SKM-1 (cell line): ENCODE measurements around the gene COL27A1.
A peak's percentile ranks its signal among the peaks of the same experiment; 100 is the strongest.
"Not testable (repeated sequence)": the region's sequence is repeated elsewhere in the genome, so short reads cannot be mapped to it uniquely, and the experiment has no call there.

ENCODE experiments used
- DNase-seq: peaks from one replicate; lab custom pipeline; 2025; ENCODE audit not compliant: unreplicated experiment; lab: John Stamatoyannopoulos, UW

Gene COL27A1

DNA sequence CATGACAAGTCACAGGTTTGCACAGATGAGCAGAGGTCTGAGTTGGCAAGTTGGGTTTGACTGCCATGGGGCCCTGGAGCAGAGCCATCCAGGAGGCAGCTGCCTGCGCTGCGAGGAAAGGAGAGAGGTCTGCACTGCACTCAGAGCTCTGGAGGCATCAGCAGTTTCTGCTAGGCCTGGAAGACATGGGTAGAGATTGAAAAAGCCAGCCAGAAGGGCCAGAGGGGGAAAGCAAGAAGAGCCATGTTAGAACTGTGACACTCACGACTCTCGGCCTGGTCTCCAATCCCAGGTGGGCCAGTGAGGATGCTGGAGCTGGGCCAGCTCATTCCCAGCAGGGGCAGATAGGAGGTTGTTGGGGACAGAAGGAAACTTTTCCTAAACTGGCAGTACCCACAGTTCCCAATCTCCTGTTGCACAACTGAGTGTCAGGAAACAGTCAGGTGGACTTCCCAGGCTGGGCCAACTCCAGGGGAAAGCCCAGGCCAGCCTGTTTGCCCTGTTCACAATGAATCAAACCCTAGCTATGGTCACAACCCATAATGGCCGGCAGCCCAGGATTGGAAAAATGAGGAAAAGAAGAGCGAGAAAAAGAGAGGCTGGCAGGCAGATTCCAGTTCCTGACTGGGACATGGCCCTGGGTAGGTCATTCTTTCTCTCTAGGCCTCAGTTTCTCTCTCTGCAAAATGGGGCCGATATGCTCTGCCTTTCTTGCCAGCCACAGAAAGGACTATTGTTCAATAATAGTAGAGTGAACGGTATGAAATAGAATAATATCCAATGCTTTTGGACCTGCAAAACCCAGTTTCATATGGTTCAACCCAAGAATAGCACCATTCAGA is 159.8 kb downstream of the COL27A1 start:
- DNase-seq: no peak

DNA sequence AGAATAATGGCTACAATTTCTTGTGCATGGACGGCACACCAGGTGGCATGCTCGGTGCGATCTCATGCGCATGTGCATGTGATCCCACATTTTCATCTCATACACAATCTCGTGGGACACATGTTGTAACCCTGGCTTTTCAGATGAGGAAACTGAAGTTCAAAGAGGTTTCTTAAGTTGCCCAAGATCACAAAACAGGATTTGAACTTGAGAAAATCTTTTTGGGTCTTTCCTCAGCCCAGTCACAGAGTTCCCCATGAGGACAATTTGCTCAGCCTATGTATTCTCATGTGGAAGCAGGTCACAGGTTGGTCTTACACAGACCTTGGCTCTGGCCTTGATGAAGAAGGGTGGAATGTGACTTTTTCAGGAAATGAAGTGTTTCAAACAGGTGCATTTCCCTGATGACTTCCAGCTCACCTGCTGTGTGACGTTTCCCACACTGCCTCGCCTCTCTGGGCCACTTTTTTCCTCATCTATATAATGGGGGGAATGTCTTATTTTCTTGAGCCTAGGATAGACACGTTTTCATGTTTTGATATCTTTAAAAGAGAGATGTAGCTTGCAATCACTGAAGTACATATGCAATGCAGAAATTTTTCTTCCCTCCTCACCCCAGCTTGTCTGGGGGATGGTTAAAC is 160.5 kb downstream of the COL27A1 start:
- DNase-seq: peak; percentile 5

DNA sequence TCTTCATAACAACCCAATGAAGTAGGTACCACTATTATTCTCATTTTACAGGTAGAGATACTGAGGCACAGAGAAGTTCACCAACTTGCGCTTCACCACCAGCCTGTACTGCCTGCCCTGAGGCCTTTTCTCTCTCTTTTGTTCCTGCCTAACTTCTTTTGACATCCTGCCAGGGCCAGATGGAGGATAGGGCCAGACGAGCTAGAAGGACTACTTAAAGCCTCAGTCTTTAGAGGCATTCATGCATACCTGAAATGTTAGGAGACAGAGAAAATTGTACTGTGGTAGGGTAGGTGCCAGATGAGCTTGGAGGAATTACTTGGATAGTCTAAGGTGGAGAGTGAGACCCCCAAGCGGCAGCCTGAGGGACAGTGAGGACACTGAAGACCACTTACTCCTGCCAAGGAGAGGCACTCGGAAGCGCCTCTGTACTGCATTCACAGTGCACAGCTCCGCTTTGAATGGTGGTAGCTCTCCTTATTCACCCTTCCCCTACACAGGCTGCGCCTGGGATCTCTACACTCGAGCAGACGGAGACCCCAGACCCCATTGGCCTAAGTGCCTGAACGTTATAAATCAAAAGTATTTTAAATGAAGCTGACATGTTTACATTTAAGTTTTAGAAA is 161.4 kb downstream of the COL27A1 start:
- DNase-seq: no peak

DNA sequence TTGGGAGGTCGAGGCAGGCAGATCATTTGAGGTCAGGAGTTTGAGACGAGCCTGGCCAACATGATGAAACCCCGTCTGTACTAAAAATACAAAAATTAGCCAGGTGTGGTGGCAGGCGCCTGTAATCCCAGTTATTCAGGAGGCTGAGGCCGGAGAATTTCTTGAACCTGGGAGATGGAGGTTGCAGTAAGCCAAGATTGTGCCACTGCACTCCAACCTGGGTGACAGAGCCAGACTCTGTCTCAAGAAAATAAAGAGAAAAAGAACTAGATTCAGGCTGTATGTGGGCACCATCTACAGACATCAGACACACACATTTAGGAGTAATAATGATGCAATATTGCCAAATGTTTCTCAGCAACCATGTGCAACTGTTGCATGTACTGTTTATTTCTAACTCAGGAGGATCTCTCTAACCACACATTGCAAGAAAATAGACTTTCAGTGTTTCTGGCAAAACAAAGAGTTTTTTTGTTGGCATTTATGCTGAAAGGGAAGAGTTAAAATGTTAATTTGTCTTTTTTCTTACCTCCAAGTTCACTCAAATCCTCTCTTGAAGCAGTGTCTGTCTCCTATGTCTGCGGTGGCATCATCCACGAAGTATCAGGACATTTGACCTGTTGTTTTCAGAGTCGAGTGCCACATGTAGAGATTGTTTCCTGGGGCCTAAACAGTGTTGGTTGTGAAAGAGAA is 162.5 kb downstream of the COL27A1 start:
- DNase-seq: no peak

DNA sequence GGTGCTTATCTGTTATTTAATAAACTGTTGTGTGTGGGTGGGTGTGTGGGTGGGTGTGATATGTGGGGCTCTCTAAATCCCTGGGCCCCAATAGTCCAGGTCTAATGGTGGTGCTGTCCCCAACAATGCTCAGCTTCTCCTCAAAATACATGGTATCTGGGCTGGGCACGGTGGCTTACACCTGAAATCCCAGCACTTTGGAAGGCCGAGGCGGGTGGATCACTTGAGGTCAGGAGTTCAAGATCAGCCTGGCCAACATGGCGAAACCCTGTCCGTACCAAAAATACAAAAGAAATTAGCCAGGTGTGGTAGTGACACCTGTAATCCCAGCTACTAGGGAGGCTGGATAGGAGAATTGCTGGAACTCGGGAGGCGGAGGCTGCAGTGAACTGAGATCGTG is 163.1 kb downstream of the COL27A1 start:
- no peak for DNase-seq

- DNase-seq: no peak
These were observed 163.8 kb downstream of the COL27A1 start for GRCh38 chr9:114319147-114319546.

DNA sequence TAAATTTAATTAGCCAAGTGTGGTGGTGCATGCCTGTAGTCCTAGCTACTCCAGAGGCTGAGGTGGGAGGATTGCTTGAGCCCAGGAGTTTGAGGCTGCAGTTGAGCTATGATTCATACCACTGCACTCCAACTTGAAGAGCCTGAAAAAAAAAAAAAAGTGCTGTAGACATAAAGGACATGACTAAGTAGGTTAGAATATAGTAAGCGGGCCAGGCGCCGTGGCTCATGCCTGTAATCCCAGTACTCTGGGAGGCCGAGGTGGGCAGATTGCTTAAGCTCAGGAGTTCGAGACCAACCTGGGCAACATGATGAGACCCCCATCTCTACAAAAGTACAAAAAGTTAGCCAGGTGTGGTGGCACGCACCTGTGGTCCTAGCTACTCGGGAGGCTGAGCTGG is 165.4 kb downstream of the COL27A1 start:
- DNase-seq: not testable (repeated sequence)

GRCh38 chr9:114321759-114322158 is 166.4 kb downstream of the COL27A1 start:
- no peak for DNase-seq

- DNase-seq: not testable (repeated sequence)
These were observed 167.0 kb downstream of the COL27A1 start for GRCh38 chr9:114322160-114322818.

GRCh38 chr9:114322831-114323531 is 167.6 kb downstream of the COL27A1 start, which contains the start of gene ORM1:
Gene ORM1 (plus strand): TSS chr9:114323098. CDS start chr9:114323134, 36 bp downstream.
- DNase-seq: not testable (repeated sequence)

DNA sequence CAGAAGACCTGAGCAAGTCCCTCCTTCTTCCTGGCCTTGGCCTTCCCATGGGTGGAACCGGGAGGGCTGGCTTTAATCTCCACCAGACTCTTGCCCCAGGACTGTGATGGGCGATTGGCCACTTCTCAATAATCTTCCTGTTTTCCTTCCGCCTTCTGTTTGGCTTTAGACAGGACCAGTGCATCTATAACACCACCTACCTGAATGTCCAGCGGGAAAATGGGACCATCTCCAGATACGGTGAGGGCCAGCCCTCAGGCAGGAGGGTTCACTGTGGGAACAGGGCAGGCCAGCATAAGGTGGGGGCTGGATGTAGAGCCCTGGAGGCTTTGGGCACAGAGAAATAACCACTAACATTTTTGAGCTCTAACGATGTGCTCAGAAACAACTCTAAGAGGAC is 168.5 kb downstream of the COL27A1 start:
- DNase-seq: not testable (repeated sequence)

- no peak for DNase-seq
These were observed 169.2 kb downstream of the COL27A1 start for GRCh38 chr9:114324492-114324891.

GRCh38 chr9:114324965-114325364 is 169.6 kb downstream of the COL27A1 start:
- not testable (repeated sequence) for DNase-seq

DNA sequence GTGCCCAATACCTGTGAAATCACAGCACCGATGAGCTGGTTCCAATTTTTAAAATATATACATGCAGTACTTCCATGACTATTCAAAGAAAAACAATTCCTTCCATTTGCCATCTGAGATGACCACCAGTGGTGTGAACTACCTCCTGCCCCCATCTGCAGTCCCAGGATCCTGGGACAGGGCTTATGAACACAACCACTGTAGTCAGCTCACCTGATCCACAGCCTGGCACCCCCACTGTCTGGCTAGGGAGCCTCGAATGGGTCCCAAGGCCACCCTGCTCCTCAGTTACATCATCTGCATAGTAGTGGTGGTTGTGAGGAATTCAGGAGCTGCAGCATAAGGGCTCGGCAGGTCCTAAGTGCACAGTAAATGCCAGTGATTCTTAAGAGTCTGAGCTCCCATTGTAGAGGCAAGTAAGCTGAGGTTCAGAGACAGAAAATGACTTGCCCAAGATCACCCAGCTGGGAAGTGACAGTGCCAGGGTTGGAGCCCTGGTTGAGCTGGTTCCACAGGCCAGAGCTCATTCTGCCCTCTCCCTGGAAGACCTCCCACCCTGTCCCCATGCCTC is 170.4 kb downstream of the COL27A1 start:
- DNase-seq: not testable (repeated sequence)

DNA sequence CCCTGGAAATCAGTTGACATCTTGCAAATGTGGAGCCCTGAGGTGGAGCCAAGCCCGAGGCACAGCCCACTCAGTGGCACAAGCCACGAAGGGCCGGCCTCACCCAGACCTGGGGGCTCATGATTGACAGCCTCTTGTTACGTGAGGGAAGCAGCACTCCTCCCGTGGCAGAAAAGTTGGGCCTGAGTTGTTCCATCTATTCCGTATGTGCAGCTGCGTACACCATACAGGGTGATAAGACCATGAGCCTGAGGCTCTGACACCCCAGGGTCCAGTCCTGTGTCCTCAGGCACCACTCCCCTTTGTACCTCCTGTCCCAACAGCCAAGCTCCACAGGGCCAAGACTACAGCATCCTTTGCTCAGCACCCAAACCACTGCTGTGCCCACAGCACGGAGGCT is 172.4 kb downstream of the COL27A1 start:
- DNase-seq: no peak

- DNase-seq: not testable (repeated sequence)
These were observed 173.1 kb downstream of the COL27A1 start for GRCh38 chr9:114328357-114328820.

DNA sequence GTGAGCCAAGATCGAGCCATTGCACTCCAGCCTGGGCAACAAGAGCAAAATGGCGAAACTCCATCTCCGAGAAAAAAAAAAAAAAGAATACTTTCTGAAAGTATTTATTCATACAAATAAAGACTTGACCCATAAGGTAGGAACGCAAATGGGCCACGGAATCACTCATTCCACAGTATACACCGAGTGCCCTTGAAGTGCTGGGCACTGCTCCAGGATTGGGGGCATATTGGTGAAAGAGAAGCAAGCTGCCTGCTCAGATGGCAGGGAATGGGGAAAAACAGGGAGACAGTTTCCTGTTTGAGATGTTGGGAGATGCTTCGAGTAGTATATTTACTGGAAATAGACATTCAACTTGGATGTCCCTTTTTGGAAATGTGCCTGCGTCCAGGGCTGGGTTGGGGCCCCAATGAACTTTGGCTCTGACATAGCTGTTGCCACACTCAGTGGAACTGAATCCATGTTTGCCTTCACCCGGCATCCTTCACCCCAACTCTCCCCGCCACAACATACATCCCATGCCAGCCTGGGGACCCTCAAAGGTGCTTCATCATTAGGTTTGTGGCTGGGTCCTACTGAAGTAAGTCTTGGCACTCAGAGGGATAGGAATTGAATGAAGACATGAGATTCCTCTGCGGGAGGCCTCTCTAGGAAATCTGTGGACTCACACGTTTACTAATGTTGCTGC is 173.7 kb downstream of the COL27A1 start:
- not testable (repeated sequence) for DNase-seq

- not testable (repeated sequence) for DNase-seq
These were observed 174.3 kb downstream of the COL27A1 start, which contains the start of gene ORM2 for GRCh38 chr9:114329625-114330022. Gene ORM2 (plus strand): TSS chr9:114329869. CDS start chr9:114329905, 36 bp downstream.

GRCh38 chr9:114330636-114331035 is 175.3 kb downstream of the COL27A1 start:
- DNase-seq: no peak
